Measurements from ENCODE around the gene TRIM25. TPM values are rescaled to one million over a fixed set of nuclear protein-coding genes. Genes with fewer than 3 reads are reported as not detected.

TRIM25 gene
- total RNA-seq, 2 experiments from 2014 or later = 180 to 181 TPM

GRCh38 chr17:56937687-56938086 is 23.8 kb upstream of the TRIM25 start:
- peak overlapping the region; percentile 55 for H3K27ac Mint-ChIP-seq
- H3K36me3 Mint-ChIP-seq (ENCODE audit: low read depth) = peaks cover 52% of the 10 kb centered on the region
- CTCF ChIA-PET = interaction anchor here (0.8 to 1.2 kb wide), 4 partner anchors 26 to 120 kb away, joined by 3 to 7 read pairs (median 3); no protein-coding TSS in a partner anchor
- no peaks in the 10 kb centered on the region for H3K9me3 Mint-ChIP-seq
- no peaks in the 10 kb centered on the region for H3K27me3 Mint-ChIP-seq
- no peak for DNase-seq
- no peak overlapping the region for H3K4me3 Mint-ChIP-seq
- peaks cover 37% of the 10 kb centered on the region for H3K4me1 Mint-ChIP-seq
- POLR2A ChIA-PET = no interaction called here

- Mint-ChIP-seq H3K4me1 (peaks cover 37% of the 10 kb centered on the region), H3K36me3 (ENCODE audit: low read depth) (peaks cover 59% of the 10 kb centered on the region), H3K27ac (no peak overlapping the region), H3K27me3 (no peaks in the 10 kb centered on the region), H3K9me3 (no peaks in the 10 kb centered on the region), H3K4me3 (no peak overlapping the region)
- ChIA-PET POLR2A (interaction anchor here (0.7 to 1.2 kb wide), 5 partner anchors 23 to 42 kb away, joined by 3 to 4 read pairs (median 3); partner anchors contain the start of gene TRIM25), CTCF (interaction anchor here (0.7 to 1.9 kb wide), 6 partner anchors 23 to 157 kb away, joined by 3 to 7 read pairs (median 3); partner anchors contain the start of genes DGKE and TRIM25)
- no peak for DNase-seq
Measured at GRCh38 chr17:56936697-56937322, 23.0 kb upstream of the TRIM25 start.

GRCh38 chr17:56935461-56935860 is 21.6 kb upstream of the TRIM25 start:
- CTCF ChIA-PET = interaction anchor here (1.9 kb wide), 1 partner anchor 116 kb away, joined by 7 read pairs; no protein-coding TSS in a partner anchor
- Mint-ChIP-seq H3K27ac (no peak overlapping the region), H3K36me3 (ENCODE audit: low read depth) (peaks cover 58% of the 10 kb centered on the region), H3K4me3 (no peak overlapping the region), H3K9me3 (peaks cover 10% of the 10 kb centered on the region), H3K4me1 (peaks cover 37% of the 10 kb centered on the region), H3K27me3 (no peaks in the 10 kb centered on the region)
- no peak for DNase-seq
- POLR2A ChIA-PET = no interaction called here

- H3K9me3 Mint-ChIP-seq = peaks cover 13% of the 10 kb centered on the region
- DNase-seq = peak; percentile 38
- CTCF ChIA-PET = no interaction called here
- H3K4me3 Mint-ChIP-seq = no peak overlapping the region
- H3K27me3 Mint-ChIP-seq = no peaks in the 10 kb centered on the region
- POLR2A ChIA-PET = no interaction called here
- H3K27ac Mint-ChIP-seq = peak overlapping the region; percentile 44
- H3K36me3 Mint-ChIP-seq (ENCODE audit: low read depth) = peaks cover 59% of the 10 kb centered on the region
- H3K4me1 Mint-ChIP-seq = peaks cover 34% of the 10 kb centered on the region
Measured at GRCh38 chr17:56934280-56934679, 20.4 kb upstream of the TRIM25 start.

GRCh38 chr17:56933868-56934267 is 20.0 kb upstream of the TRIM25 start:
- no peak overlapping the region for H3K4me3 Mint-ChIP-seq
- CTCF ChIA-PET = no interaction called here

GRCh38 chr17:56933151-56933745 is 19.4 kb upstream of the TRIM25 start:
- Mint-ChIP-seq H3K4me3 (no peak overlapping the region), H3K4me1 (peaks cover 25% of the 10 kb centered on the region), H3K36me3 (ENCODE audit: low read depth) (peaks cover 53% of the 10 kb centered on the region), H3K27me3 (no peaks in the 10 kb centered on the region), H3K27ac (no peak overlapping the region), H3K9me3 (peaks cover 16% of the 10 kb centered on the region)
- POLR2A ChIA-PET = interaction anchor here (0.6 kb wide), 1 partner anchor 117 kb away, joined by 4 read pairs; no protein-coding TSS in a partner anchor
- CTCF ChIA-PET = interaction anchor here (1.0 to 1.3 kb wide), 2 partner anchors 8 to 153 kb away, joined by 3 to 4 read pairs; no protein-coding TSS in a partner anchor
- no peak for DNase-seq

More at GRCh38 chr17:56933868-56934267, 20.0 kb upstream of the TRIM25 start:
- H3K27me3 Mint-ChIP-seq = no peaks in the 10 kb centered on the region
- H3K4me1 Mint-ChIP-seq = peaks cover 31% of the 10 kb centered on the region
- peaks cover 57% of the 10 kb centered on the region for H3K36me3 Mint-ChIP-seq (ENCODE audit: low read depth)
- peaks cover 13% of the 10 kb centered on the region for H3K9me3 Mint-ChIP-seq
- peak overlapping the region; percentile 44 for H3K27ac Mint-ChIP-seq
- DNase-seq = no peak
- POLR2A ChIA-PET = no interaction called here

GRCh38 chr17:56930739-56931337 is 17.0 kb upstream of the TRIM25 start:
- Mint-ChIP-seq H3K4me1 (peaks cover 11% of the 10 kb centered on the region), H3K27me3 (peaks cover 2% of the 10 kb centered on the region), H3K27ac (no peak overlapping the region), H3K36me3 (ENCODE audit: low read depth) (peaks cover 39% of the 10 kb centered on the region), H3K4me3 (no peak overlapping the region), H3K9me3 (peaks cover 19% of the 10 kb centered on the region)
- CTCF ChIA-PET = no interaction called here
- POLR2A ChIA-PET = no interaction called here
- no peak for DNase-seq

- Mint-ChIP-seq H3K36me3 (ENCODE audit: low read depth) (peaks cover 36% of the 10 kb centered on the region), H3K4me1 (peaks cover 8% of the 10 kb centered on the region), H3K27me3 (peaks cover 3% of the 10 kb centered on the region), H3K9me3 (peaks cover 23% of the 10 kb centered on the region), H3K27ac (no peak overlapping the region), H3K4me3 (no peak overlapping the region)
- CTCF ChIA-PET = no interaction called here
- no peak for DNase-seq
- POLR2A ChIA-PET = interaction anchor here (0.8 to 1.4 kb wide), 2 partner anchors 10 to 18 kb away, joined by 3 read pairs; no protein-coding TSS in a partner anchor
Measured at GRCh38 chr17:56929362-56929969, 15.6 kb upstream of the TRIM25 start.

GRCh38 chr17:56928586-56928985 is 14.7 kb upstream of the TRIM25 start:
- CTCF ChIA-PET = interaction anchor here (1.3 to 2.0 kb wide), 2 partner anchors 11 to 109 kb away, joined by 4 to 7 read pairs; no protein-coding TSS in a partner anchor
- Mint-ChIP-seq H3K27ac (no peak overlapping the region), H3K4me3 (no peak overlapping the region), H3K27me3 (peaks cover 6% of the 10 kb centered on the region), H3K36me3 (ENCODE audit: low read depth) (peaks cover 27% of the 10 kb centered on the region), H3K9me3 (peaks cover 23% of the 10 kb centered on the region), H3K4me1 (no peaks in the 10 kb centered on the region)
- DNase-seq = no peak
- POLR2A ChIA-PET = interaction anchor here (1.4 kb wide), 1 partner anchor 17 kb away, joined by 3 read pairs; no protein-coding TSS in a partner anchor

GRCh38 chr17:56926704-56927103 is 12.9 kb upstream of the TRIM25 start:
- peaks cover 6% of the 10 kb centered on the region for H3K27me3 Mint-ChIP-seq
- peaks cover 23% of the 10 kb centered on the region for H3K9me3 Mint-ChIP-seq
- H3K36me3 Mint-ChIP-seq (ENCODE audit: low read depth) = peaks cover 16% of the 10 kb centered on the region
- H3K4me3 Mint-ChIP-seq = no peak overlapping the region
- no peak for DNase-seq
- H3K4me1 Mint-ChIP-seq = no peaks in the 10 kb centered on the region
- POLR2A ChIA-PET = interaction anchor here (1.1 kb wide), 1 partner anchor 42 kb away, joined by 3 read pairs; no protein-coding TSS in a partner anchor
- CTCF ChIA-PET = no interaction called here
- H3K27ac Mint-ChIP-seq = no peak overlapping the region

- H3K4me3 Mint-ChIP-seq = no peak overlapping the region
- no peak overlapping the region for H3K27ac Mint-ChIP-seq
- H3K9me3 Mint-ChIP-seq = peaks cover 20% of the 10 kb centered on the region
- no peak for DNase-seq
- H3K27me3 Mint-ChIP-seq = peaks cover 6% of the 10 kb centered on the region
- CTCF ChIA-PET = no interaction called here
- no peaks in the 10 kb centered on the region for H3K4me1 Mint-ChIP-seq
- H3K36me3 Mint-ChIP-seq (ENCODE audit: low read depth) = peaks cover 14% of the 10 kb centered on the region
- POLR2A ChIA-PET = interaction anchor here (1.1 kb wide), 1 partner anchor 41 kb away, joined by 3 read pairs; no protein-coding TSS in a partner anchor
Measured at GRCh38 chr17:56926270-56926669, 12.4 kb upstream of the TRIM25 start.

GRCh38 chr17:56925088-56925487 is 11.2 kb upstream of the TRIM25 start:
- CTCF ChIA-PET = no interaction called here
- Mint-ChIP-seq H3K4me3 (no peak overlapping the region), H3K4me1 (no peaks in the 10 kb centered on the region), H3K36me3 (ENCODE audit: low read depth) (peaks cover 5% of the 10 kb centered on the region), H3K9me3 (peaks cover 13% of the 10 kb centered on the region), H3K27me3 (peaks cover 6% of the 10 kb centered on the region), H3K27ac (no peak overlapping the region)
- POLR2A ChIA-PET = no interaction called here
- no peak for DNase-seq

- H3K4me3 Mint-ChIP-seq = no peak overlapping the region
- DNase-seq = no peak
- no peak overlapping the region for H3K27ac Mint-ChIP-seq
- peaks cover 24% of the 10 kb centered on the region for H3K9me3 Mint-ChIP-seq
- peaks cover 40% of the 10 kb centered on the region for H3K4me1 Mint-ChIP-seq
- ChIA-PET POLR2A (interaction anchor here (1.0 kb wide), 1 partner anchor 10 kb away, joined by 3 read pairs; no protein-coding TSS in a partner anchor), CTCF (no interaction called here)
- peaks cover 23% of the 10 kb centered on the region for H3K36me3 Mint-ChIP-seq (ENCODE audit: low read depth)
- H3K27me3 Mint-ChIP-seq = peaks cover 4% of the 10 kb centered on the region
Measured at GRCh38 chr17:56919717-56920116, 5.9 kb upstream of the TRIM25 start.

Data from activated CD4-positive, alpha-beta memory T cell treated with anti-CD3 and anti-CD28 coated beads, Interleukin-2, amount 10 ng/mL, durations not matched to agents 7 days and 5 days (primary cell).